AG09309 (cell line): ENCODE measurements around the gene KRT80.

Source experiments
- DNase-seq: peaks from one replicate; pipeline ENCODE4 v3.0.0-alpha.2; 2010; ENCODE audit warnings: low read depth
- H3K4me3 ChIP-seq: 2 replicates; pipeline ENCODE4 v1.5.1; 2011; ENCODE audit warnings: mild to moderate bottlenecking, low read depth, low read length, moderate library complexity; ENCODE audit not compliant: control insufficient read depth
- CTCF ChIP-seq: IDR thresholded peaks from 2 replicates; pipeline ENCODE4 v1.5.1; 2011; ENCODE audit warnings: mild to moderate bottlenecking, low read depth, low read length, inconsistent platforms; ENCODE audit not compliant: insufficient read depth, control insufficient read depth; ENCODE audit errors: missing control alignments

The KRT80 gene

GRCh38 chr12:52188658-52189057 lies 3.2 kb downstream of the KRT80 start:
- DNase-seq: no peak
- H3K4me3 ChIP-seq: no peak overlapping the region
- no peak for TF ChIP-seq CTCF

GRCh38 chr12:52187640-52188039 lies 4.2 kb downstream of the KRT80 start:
- no peak for DNase-seq
- no peak overlapping the region for H3K4me3 ChIP-seq
- TF ChIP-seq CTCF: no peak

- DNase-seq: no peak
- no peak for TF ChIP-seq CTCF
- H3K4me3 ChIP-seq: no peak overlapping the region
Observed at GRCh38 chr12:52187206-52187605, 4.6 kb downstream of the KRT80 start.

- H3K4me3 ChIP-seq: no peak overlapping the region
- no peak for TF ChIP-seq CTCF
- DNase-seq: no peak
Observed at GRCh38 chr12:52186118-52186840, 5.5 kb downstream of the KRT80 start.

GRCh38 chr12:52185400-52185967 lies 6.3 kb downstream of the KRT80 start:
- H3K4me3 ChIP-seq: no peak overlapping the region
- DNase-seq: no peak
- no peak for TF ChIP-seq CTCF

GRCh38 chr12:52184813-52185212 lies 7.0 kb downstream of the KRT80 start:
- no peak overlapping the region for H3K4me3 ChIP-seq
- TF ChIP-seq CTCF: no peak
- DNase-seq: no peak
